ENCODE measurements around the gene PHRF1.

- TF ChIP-seq CTCF (IDR thresholded peaks at IDR 0.05) (no peak), POLR2A (IDR thresholded peaks at IDR 0.05) (no peak)
Observed at GRCh38 chr11:623349-623869, 47.1 kb downstream of the PHRF1 start.
